Measurements from ENCODE around the gene ASIP.

DNA sequence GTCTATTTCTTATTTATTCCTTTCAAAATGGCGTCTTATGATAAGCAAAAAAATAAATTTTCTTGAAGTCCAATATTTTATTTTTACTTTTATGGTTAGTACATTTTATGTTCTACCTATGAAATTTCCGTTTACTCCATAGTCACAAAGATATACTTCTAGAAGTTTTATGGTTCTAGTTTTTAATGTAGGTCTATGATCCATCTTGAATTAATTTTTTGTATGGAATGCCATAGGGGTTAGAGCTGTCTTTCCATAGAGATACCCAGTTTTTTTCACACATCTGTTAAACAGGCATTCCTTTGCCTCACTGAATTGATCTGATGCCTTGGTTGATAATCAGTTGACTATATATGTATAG, 24.9 kb upstream of the ASIP start:
- TF ChIP-seq, protein P1, sequence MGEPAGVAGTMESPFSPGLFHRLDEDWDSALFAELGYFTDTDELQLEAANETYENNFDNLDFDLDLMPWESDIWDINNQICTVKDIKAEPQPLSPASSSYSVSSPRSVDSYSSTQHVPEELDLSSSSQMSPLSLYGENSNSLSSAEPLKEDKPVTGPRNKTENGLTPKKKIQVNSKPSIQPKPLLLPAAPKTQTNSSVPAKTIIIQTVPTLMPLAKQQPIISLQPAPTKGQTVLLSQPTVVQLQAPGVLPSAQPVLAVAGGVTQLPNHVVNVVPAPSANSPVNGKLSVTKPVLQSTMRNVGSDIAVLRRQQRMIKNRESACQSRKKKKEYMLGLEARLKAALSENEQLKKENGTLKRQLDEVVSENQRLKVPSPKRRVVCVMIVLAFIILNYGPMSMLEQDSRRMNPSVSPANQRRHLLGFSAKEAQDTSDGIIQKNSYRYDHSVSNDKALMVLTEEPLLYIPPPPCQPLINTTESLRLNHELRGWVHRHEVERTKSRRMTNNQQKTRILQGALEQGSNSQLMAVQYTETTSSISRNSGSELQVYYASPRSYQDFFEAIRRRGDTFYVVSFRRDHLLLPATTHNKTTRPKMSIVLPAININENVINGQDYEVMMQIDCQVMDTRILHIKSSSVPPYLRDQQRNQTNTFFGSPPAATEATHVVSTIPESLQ (CRISPR knock-in tag; conservative IDR thresholded peaks at IDR 0.05): no peak
- no peak for TF ChIP-seq ZFX (CRISPR knock-in tag; IDR thresholded peaks at IDR 0.05; ENCODE audit: low read depth)
- no peak for TF ChIP-seq POLR2A (IDR thresholded peaks at IDR 0.05; ENCODE audit: insufficient read depth in 1 of 2, low read depth in 2 of 2, low read length in 2 of 2)
- TF ChIP-seq ZNF768 (CRISPR knock-in tag; IDR thresholded peaks at IDR 0.05): no peak
- TF ChIP-seq RFX5 (IDR thresholded peaks at IDR 0.05; ENCODE audit: low read depth, low read length): no peak
- no peak for TF ChIP-seq CCAR2 (optimal IDR thresholded peaks at IDR 0.05; ENCODE audit: low read depth, low read length)
- no peak for TF ChIP-seq ESRRA (CRISPR knock-in tag; IDR thresholded peaks at IDR 0.05; ENCODE audit: low read depth)
- no peak for TF ChIP-seq RBM22 (optimal IDR thresholded peaks at IDR 0.05; ENCODE audit: low read length)
- TF ChIP-seq ZNF766 (CRISPR knock-in tag; IDR thresholded peaks at IDR 0.05; ENCODE audit: borderline replicate concordance): no peak
- no peak for TF ChIP-seq IKZF1 (IDR thresholded peaks at IDR 0.05)
- TF ChIP-seq, protein P2, sequence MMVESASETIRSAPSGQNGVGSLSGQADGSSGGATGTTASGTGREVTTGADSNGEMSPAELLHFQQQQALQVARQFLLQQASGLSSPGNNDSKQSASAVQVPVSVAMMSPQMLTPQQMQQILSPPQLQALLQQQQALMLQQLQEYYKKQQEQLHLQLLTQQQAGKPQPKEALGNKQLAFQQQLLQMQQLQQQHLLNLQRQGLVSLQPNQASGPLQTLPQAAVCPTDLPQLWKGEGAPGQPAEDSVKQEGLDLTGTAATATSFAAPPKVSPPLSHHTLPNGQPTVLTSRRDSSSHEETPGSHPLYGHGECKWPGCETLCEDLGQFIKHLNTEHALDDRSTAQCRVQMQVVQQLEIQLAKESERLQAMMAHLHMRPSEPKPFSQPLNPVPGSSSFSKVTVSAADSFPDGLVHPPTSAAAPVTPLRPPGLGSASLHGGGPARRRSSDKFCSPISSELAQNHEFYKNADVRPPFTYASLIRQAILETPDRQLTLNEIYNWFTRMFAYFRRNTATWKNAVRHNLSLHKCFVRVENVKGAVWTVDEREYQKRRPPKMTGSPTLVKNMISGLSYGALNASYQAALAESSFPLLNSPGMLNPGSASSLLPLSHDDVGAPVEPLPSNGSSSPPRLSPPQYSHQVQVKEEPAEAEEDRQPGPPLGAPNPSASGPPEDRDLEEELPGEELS (CRISPR knock-in tag; IDR thresholded peaks at IDR 0.05): no peak

All from HepG2 (cell line).